ENCODE measurements around the gene TACC2. TPM values are rescaled to one million over a fixed set of nuclear protein-coding genes. Genes with fewer than 3 reads are reported as not detected.

Gene TACC2
- polyA plus RNA-seq, 1 donor from 2014 or later, result not detected

DNA sequence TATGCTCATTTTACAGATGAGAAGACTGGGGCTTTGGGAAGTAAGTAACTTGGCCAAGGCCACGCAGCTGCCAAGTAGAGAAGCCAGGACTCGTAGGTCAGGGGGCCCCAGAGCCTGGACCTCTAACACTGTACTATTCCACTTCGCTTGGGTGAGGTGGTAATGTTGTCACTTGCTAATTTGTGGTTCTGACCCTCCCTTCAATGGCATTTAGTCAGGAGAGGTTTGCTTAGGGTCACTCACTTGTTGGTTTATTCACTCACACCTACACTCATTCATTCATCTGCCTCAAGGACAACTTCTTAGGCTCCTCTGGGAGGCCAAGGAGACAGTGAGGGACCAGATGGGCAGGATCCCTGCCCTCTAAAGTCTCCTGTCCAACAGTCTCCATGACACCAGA lies 303.4 kb downstream of the TACC2 start:
- Mint-ChIP-seq H3K4me3 (no peak overlapping the region), H3K9me3 (no peaks in the 10 kb centered on the region), H3K27ac (no peak overlapping the region), H3K27me3 (peaks cover 16% of the 10 kb centered on the region), H3K4me1 (no peaks in the 10 kb centered on the region), H3K36me3 (no peaks in the 10 kb centered on the region)

DNA sequence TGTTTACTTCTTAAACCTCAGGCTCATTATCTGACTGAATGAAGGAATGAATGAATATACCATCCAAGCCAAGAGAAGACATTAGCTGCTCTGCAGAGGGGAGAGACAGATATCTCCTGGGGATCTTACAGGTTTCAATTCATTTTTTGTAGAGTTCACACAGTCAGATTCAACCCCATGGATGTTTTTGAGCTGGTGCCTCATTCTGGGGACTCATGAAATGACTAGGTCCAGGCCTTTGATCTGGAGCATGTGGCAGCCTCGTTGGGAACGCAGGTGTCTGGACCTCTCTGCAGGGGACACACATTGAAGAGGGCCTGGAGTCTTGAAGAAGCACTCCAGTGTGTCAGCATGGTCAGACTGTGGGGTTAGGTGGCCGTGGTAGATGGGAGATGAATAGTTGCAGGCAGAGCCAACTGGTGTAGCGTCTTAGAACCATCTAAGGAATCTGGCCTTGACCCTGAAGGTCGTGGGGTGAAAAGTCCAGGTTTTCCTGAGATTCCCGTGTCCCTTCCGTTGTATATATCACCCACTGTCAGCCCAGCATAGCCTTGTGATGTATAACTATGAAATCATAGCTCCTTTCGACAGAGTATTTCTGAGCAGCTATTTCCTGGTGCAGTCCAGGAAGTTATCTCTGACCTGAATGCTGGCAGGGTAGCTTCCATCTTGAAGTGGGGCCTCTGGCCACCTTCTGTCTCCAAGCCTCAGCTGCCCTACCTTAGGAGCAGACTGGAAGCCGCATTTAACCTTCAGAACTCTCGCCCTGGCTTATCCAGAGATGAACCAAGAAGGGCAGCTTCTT lies 304.4 kb downstream of the TACC2 start:
- Mint-ChIP-seq H3K9me3 (no peaks in the 10 kb centered on the region), H3K27ac (no peak overlapping the region), H3K36me3 (no peaks in the 10 kb centered on the region), H3K4me3 (no peak overlapping the region), H3K27me3 (peaks cover 17% of the 10 kb centered on the region), H3K4me1 (no peaks in the 10 kb centered on the region)

- Mint-ChIP-seq H3K27me3 (peaks cover 17% of the 10 kb centered on the region), H3K27ac (no peak overlapping the region), H3K4me3 (no peak overlapping the region)
These were observed 305.0 kb downstream of the TACC2 start for GRCh38 chr10:122293961-122294380.

DNA sequence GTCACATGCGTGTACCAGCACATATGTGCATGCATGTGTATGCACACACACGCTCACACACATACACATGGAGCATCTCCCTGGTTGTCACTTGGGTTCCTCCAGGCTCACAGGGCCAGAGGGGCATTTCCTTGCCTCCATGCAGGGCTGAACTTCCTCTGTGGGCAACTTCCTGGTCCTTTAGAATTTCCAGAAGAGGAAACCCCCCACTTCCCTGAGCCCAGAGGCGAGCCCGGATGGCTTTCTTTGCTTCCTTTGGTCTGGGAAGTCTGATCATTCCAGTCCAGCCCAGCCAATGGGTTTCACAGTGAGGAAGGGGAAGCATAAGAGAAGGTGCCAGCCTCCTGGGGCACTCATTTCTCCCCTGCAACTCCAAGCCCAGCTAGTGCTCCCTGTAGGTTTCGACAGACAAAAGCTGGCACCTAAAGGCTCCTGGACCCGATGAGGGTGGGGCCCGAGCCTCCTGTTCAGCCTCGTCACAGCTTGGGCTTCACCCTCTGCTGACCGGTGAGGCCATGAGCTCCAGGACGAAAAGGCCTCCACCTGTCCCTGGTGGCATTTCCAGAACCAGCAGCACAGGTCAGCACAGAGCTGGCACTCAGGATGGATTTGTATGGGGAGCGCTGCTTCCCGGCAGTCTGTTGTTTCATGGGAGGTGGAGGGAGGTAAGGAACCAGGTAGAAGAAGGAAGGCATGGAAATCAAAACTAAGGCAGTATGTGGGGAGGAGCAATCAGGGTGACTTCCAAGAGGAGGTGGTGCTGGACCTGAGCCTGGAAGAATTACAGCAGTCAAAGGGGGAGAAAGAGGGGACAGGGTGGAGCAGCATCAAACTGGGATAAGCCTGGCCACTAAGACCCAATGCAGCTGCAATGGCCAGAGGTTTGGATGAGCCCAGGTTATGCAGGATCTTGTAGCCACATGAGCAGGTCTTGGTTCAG lies 305.8 kb downstream of the TACC2 start:
- peaks cover 0 to 3% (median 1%) of the 10 kb centered on the region in 3 donors for H3K4me1 Mint-ChIP-seq

More at GRCh38 chr10:122293961-122294380, 305.0 kb downstream of the TACC2 start:
- Mint-ChIP-seq H3K4me1 (peaks cover 0 to 3% (median 1%) of the 10 kb centered on the region in 3 donors), H3K9me3 (no peaks in the 10 kb centered on the region), H3K36me3 (no peaks in the 10 kb centered on the region)

DNA sequence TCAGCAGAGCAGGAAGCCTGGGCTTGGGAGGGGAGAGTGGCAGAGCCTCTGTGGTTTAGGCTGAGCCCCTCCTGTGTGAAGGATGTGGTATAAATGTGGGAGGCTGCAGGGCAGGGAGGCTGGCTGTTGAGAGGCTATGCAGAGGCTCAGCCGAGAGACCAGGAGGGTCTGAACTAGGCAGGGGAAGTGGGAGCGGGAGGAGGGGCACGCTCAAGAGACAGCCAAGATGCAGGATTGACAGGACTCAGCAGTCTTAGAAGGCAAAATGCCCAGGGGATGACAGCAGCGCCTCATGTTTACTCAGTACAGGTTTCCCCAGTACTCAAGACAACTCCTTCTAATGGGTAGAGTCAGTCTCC lies 306.5 kb downstream of the TACC2 start:
- no peaks in the 10 kb centered on the region for H3K9me3 Mint-ChIP-seq
- peaks cover 16% of the 10 kb centered on the region for H3K27me3 Mint-ChIP-seq
- H3K27ac Mint-ChIP-seq, result no peak overlapping the region
- H3K4me3 Mint-ChIP-seq, result no peak overlapping the region
- H3K4me1 Mint-ChIP-seq, result peaks cover 0 to 3% (median 1%) of the 10 kb centered on the region in 3 donors
- no peaks in the 10 kb centered on the region for H3K36me3 Mint-ChIP-seq

More for the DNA sequence above, 305.8 kb downstream of the TACC2 start:
- Mint-ChIP-seq H3K27ac (no peak overlapping the region), H3K27me3 (peaks cover 16% of the 10 kb centered on the region), H3K4me3 (no peak overlapping the region), H3K9me3 (no peaks in the 10 kb centered on the region), H3K36me3 (no peaks in the 10 kb centered on the region)

GRCh38 chr10:122296363-122297120 lies 307.6 kb downstream of the TACC2 start:
- Mint-ChIP-seq H3K36me3 (no peaks in the 10 kb centered on the region), H3K9me3 (no peaks in the 10 kb centered on the region), H3K4me3 (no peak overlapping the region), H3K4me1 (peaks cover 0 to 3% (median 1%) of the 10 kb centered on the region in 3 donors), H3K27ac (no peak overlapping the region), H3K27me3 (peaks cover 14% of the 10 kb centered on the region)

DNA sequence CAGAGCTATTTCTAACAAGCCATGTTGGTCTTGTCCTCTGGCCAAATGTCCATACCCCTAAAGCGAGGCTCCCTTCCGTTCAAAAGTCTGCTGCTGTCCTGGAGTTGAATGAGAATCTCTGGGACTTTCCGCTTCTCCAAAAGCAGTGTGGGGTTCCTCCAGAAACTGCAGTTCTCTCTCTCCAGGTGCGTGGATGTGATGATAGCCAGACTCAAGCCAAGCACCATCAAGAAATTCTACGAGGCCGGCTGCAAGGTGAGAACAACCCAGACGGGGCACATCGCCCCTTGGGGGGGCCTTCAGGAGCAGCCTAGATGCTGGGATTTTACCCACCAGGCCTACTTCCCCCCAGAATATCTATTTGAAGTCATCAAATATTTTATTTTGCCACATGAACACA lies 308.6 kb downstream of the TACC2 start:
- Mint-ChIP-seq H3K27me3 (peaks cover 14% of the 10 kb centered on the region), H3K27ac (no peak overlapping the region), H3K36me3 (no peaks in the 10 kb centered on the region), H3K4me3 (no peak overlapping the region), H3K9me3 (no peaks in the 10 kb centered on the region), H3K4me1 (peaks cover 0 to 3% (median 1%) of the 10 kb centered on the region in 3 donors)

GRCh38 chr10:122298206-122298597 lies 309.2 kb downstream of the TACC2 start:
- Mint-ChIP-seq H3K4me3 (no peak overlapping the region), H3K27me3 (peaks cover 14% of the 10 kb centered on the region), H3K36me3 (no peaks in the 10 kb centered on the region), H3K4me1 (peaks cover 0 to 3% (median 1%) of the 10 kb centered on the region in 3 donors), H3K27ac (no peak overlapping the region), H3K9me3 (no peaks in the 10 kb centered on the region)

- Mint-ChIP-seq H3K4me3 (peak overlapping the region in 1 of 4 donors; percentile 50), H3K36me3 (no peaks in the 10 kb centered on the region), H3K4me1 (peaks cover 0 to 3% (median 1%) of the 10 kb centered on the region in 3 donors), H3K27me3 (peaks cover 14% of the 10 kb centered on the region), H3K27ac (peak overlapping the region in 1 of 3 donors; percentile 12), H3K9me3 (no peaks in the 10 kb centered on the region)
These were observed 309.8 kb downstream of the TACC2 start for GRCh38 chr10:122298598-122299301.

DNA sequence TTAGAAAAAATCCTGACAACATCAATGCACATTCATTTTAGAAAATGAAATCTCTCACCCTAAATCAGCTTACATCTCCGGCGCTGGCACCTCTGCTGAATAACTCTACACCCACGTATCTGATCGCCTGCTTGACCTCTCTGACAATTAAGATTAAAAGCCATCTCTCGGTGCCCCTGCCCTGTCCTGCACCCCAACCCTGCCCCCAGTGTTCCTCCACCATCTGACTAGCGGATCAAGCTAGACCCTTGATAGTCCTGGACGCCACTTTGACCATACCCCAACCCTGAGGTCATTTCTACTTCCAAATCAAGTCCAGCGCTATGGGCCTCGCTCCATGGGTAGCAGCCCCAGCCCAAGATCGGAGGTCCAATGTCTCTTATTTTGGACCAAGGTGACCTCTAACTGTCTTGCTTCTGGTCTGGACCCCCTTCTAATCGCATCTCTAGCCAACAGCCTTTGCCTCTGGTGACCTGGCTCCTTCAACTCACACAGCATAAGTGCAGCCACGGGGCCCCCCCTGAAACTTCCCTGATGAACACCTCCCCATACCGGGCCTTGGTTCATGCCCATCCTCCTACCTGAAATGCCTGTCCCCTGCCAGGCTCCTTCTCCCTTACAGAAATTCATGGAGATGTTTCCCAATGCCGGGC lies 310.6 kb downstream of the TACC2 start:
- Mint-ChIP-seq H3K4me1 (peaks cover 0 to 3% (median 1%) of the 10 kb centered on the region in 3 donors), H3K4me3 (no peak overlapping the region), H3K9me3 (peaks cover 0 to 3% (median 0%) of the 10 kb centered on the region in 3 donors), H3K27ac (no peak overlapping the region), H3K27me3 (peaks cover 9% of the 10 kb centered on the region), H3K36me3 (no peaks in the 10 kb centered on the region)

GRCh38 chr10:122301055-122301810 lies 312.3 kb downstream of the TACC2 start:
- peaks cover 9% of the 10 kb centered on the region for H3K27me3 Mint-ChIP-seq
- no peak overlapping the region for H3K27ac Mint-ChIP-seq
- no peak overlapping the region for H3K4me3 Mint-ChIP-seq
- H3K36me3 Mint-ChIP-seq, result no peaks in the 10 kb centered on the region
- H3K4me1 Mint-ChIP-seq, result peaks cover 0 to 3% (median 1%) of the 10 kb centered on the region in 3 donors
- H3K9me3 Mint-ChIP-seq, result peaks cover 2 to 11% (median 3%) of the 10 kb centered on the region in 3 donors

GRCh38 chr10:122301811-122302115 lies 312.8 kb downstream of the TACC2 start:
- Mint-ChIP-seq H3K27ac (no peak overlapping the region), H3K9me3 (peaks cover 3 to 11% (median 4%) of the 10 kb centered on the region in 3 donors), H3K36me3 (no peaks in the 10 kb centered on the region), H3K4me3 (no peak overlapping the region), H3K4me1 (peaks cover 0 to 3% (median 1%) of the 10 kb centered on the region in 3 donors), H3K27me3 (peaks cover 6% of the 10 kb centered on the region)

GRCh38 chr10:122302315-122302714 lies 313.4 kb downstream of the TACC2 start:
- Mint-ChIP-seq H3K27ac (no peak overlapping the region), H3K27me3 (peaks cover 5% of the 10 kb centered on the region), H3K4me3 (no peak overlapping the region), H3K9me3 (peaks cover 3 to 11% (median 4%) of the 10 kb centered on the region in 3 donors), H3K4me1 (peaks cover 0 to 3% (median 2%) of the 10 kb centered on the region in 3 donors), H3K36me3 (no peaks in the 10 kb centered on the region)

All from IgD-negative memory B cell (primary cell).